ENCODE data around the gene HES4. TPM values are rescaled to one million over a fixed set of nuclear protein-coding genes. Genes with fewer than 3 reads are reported as not detected.
A peak's percentile ranks its signal among the peaks of the same experiment; 100 is the strongest.
"Not testable (repeated sequence)": the region's sequence is repeated elsewhere in the genome, so short reads cannot be mapped to it uniquely, and the experiment has no call there.

Gene HES4
- total and polyA plus RNA-seq, 2 donors (not counting 1 experiment from before 2014, with no cell fraction given), result 0.49 to 2.0 TPM

- no peaks in the 10 kb centered on the region for H4K20me1 ChIP-seq (ENCODE audit: control insufficient read depth, extremely low read depth, insufficient read depth, low read length)
Observed at GRCh38 chr1:1020415-1021009, 20.6 kb upstream of the HES4 start.

GRCh38 chr1:1020000-1020404 lies 20.1 kb upstream of the HES4 start, which contains the start of gene AGRN:
AGRN (plus strand) TSS chr1:1020120; CDS start chr1:1020173, 53 bp downstream.
- Histone ChIP-seq H3K27ac (ENCODE audit: insufficient read depth, low read length) (no peak within 1 kb of the TSS), H2AFZ (ENCODE audit: low read length) (peak within 1 kb of the TSS; percentile 53), H3K4me3 (replicated peaks in 1 of 4; ENCODE audit: control extremely low read depth in 1 of 4, insufficient read depth in 1 of 4, low read depth in 3 of 4, low read length in 4 of 4) (peak within 1 kb of the TSS; percentile 28 to 61 (median 54)), H3K27me3 (ENCODE audit: control insufficient read depth, insufficient read depth, low read length) (no peaks in the 10 kb centered on the region), H4K20me1 (ENCODE audit: control insufficient read depth, extremely low read depth, insufficient read depth, low read length) (no peaks in the 10 kb centered on the region), H3K79me2 (ENCODE audit: control insufficient read depth, insufficient read depth, low read length) (no peaks in the 10 kb centered on the region), H3K4me1 (ENCODE audit: control insufficient read depth, extremely low read depth, insufficient read depth, low read length) (peaks cover 5% of the 10 kb centered on the region), H3K4me2 (ENCODE audit: extremely low read depth, insufficient read depth, low read length) (peak within 1 kb of the TSS; percentile 71), H3K9ac (ENCODE audit: insufficient read depth, low read length) (peak within 1 kb of the TSS; percentile 53), H3K9me3 (ENCODE audit: control insufficient read depth, insufficient read depth, low read depth, low read length) (no peaks in the 10 kb centered on the region), H3K36me3 (ENCODE audit: control insufficient read depth, insufficient read depth, low read length) (peaks cover 9% of the 10 kb centered on the region)
- TF ChIP-seq, protein P1, sequence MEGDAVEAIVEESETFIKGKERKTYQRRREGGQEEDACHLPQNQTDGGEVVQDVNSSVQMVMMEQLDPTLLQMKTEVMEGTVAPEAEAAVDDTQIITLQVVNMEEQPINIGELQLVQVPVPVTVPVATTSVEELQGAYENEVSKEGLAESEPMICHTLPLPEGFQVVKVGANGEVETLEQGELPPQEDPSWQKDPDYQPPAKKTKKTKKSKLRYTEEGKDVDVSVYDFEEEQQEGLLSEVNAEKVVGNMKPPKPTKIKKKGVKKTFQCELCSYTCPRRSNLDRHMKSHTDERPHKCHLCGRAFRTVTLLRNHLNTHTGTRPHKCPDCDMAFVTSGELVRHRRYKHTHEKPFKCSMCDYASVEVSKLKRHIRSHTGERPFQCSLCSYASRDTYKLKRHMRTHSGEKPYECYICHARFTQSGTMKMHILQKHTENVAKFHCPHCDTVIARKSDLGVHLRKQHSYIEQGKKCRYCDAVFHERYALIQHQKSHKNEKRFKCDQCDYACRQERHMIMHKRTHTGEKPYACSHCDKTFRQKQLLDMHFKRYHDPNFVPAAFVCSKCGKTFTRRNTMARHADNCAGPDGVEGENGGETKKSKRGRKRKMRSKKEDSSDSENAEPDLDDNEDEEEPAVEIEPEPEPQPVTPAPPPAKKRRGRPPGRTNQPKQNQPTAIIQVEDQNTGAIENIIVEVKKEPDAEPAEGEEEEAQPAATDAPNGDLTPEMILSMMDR (conservative IDR thresholded peaks at IDR 0.05 in 1 of 2, IDR thresholded peaks at IDR 0.05 in 1 of 2; ENCODE audit: low read depth in 1 of 2, low read length in 2 of 2), result no peak
- TF ChIP-seq EZH2 (IDR thresholded peaks at IDR 0.05; ENCODE audit: low read length, missing control alignments), result no peak
- DNase-seq (ENCODE audit: low read depth in 2 of 2), result no peak

More at GRCh38 chr1:1020415-1021009, 20.6 kb upstream of the HES4 start:
- Histone ChIP-seq H3K27ac (ENCODE audit: insufficient read depth, low read length) (no peak overlapping the region), H3K9ac (ENCODE audit: insufficient read depth, low read length) (peak overlapping the region; percentile 52), H3K9me3 (ENCODE audit: control insufficient read depth, insufficient read depth, low read depth, low read length) (no peaks in the 10 kb centered on the region), H3K36me3 (ENCODE audit: control insufficient read depth, insufficient read depth, low read length) (peaks cover 9% of the 10 kb centered on the region), H3K4me3 (replicated peaks in 1 of 4; ENCODE audit: control extremely low read depth in 1 of 4, insufficient read depth in 1 of 4, low read depth in 3 of 4, low read length in 4 of 4) (peak overlapping the region; percentile 13 to 61 (median 54)), H3K4me2 (ENCODE audit: extremely low read depth, insufficient read depth, low read length) (peak overlapping the region; percentile 40), H3K27me3 (ENCODE audit: control insufficient read depth, insufficient read depth, low read length) (no peaks in the 10 kb centered on the region), H2AFZ (ENCODE audit: low read length) (no peak overlapping the region), H3K4me1 (ENCODE audit: control insufficient read depth, extremely low read depth, insufficient read depth, low read length) (peaks cover 5% of the 10 kb centered on the region), H3K79me2 (ENCODE audit: control insufficient read depth, insufficient read depth, low read length) (no peaks in the 10 kb centered on the region)
- no peak for TF ChIP-seq EZH2 (IDR thresholded peaks at IDR 0.05; ENCODE audit: low read length, missing control alignments)
- TF ChIP-seq, protein P1 (conservative IDR thresholded peaks at IDR 0.05 in 1 of 2, IDR thresholded peaks at IDR 0.05 in 1 of 2; ENCODE audit: low read depth in 1 of 2, low read length in 2 of 2), result no peak
- peak in 1 of 2 donors; percentile 40 for DNase-seq (ENCODE audit: low read depth in 2 of 2)

DNA sequence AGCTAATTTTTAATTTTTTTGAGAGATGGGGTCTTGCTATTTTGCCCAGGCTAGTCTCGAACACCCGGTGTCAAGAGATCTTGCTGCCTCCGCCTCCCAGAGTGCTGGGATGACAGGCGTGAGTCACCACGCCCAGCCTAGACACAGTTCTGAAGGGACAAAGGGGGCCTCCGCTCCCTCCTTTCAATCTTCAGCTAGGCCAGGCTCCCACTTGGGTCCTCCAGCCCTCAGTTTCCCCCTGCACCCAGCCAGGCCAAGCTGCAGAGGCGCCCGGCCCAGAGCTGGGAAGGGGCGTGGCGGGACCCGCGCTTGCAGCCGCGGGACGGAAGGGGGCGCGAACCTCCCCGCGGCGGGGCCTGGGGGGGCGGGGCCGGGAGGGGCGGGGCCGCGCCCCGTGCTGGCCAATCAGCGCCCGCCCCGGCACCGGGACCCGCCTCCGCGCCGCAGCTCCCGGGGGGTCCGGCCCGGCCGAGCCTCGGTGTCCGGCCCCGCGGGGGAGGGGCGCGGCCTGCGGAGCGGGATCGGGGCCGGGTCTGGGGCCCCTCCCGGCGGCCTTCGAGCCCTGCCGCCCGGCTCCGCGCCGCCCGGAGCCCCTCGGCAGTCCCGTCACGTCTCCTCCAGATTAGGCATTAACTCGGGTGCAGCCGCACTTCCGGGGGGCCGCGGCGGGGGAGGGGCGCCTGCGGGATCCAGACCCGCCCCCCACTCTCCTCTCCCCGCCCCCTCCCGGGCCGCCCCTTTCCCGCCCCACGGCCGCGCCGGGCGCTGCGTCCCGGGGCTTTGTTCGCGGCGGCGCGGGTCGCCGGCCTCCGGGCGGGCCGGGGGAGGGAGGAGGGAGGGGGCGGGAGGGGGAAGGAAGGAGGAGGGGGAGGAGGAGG lies 19.5 kb upstream of the HES4 start:
- H3K4me3 ChIP-seq (replicated peaks in 1 of 4; ENCODE audit: control extremely low read depth in 1 of 4, insufficient read depth in 1 of 4, low read depth in 3 of 4, low read length in 4 of 4), result peak overlapping the region in 3 of 4 experiments; percentile 17 to 49 (median 28)
- H4K20me1 ChIP-seq (ENCODE audit: control insufficient read depth, extremely low read depth, insufficient read depth, low read length), result no peaks in the 10 kb centered on the region
- peak overlapping the region; percentile 53 for H2AFZ ChIP-seq (ENCODE audit: low read length)
- peak overlapping the region; percentile 53 for H3K9ac ChIP-seq (ENCODE audit: insufficient read depth, low read length)
- TF ChIP-seq, protein P1 (conservative IDR thresholded peaks at IDR 0.05 in 1 of 2, IDR thresholded peaks at IDR 0.05 in 1 of 2; ENCODE audit: low read depth in 1 of 2, low read length in 2 of 2), result peak in 1 of 2 donors; percentile 27
- TF ChIP-seq EZH2 (IDR thresholded peaks at IDR 0.05; ENCODE audit: low read length, missing control alignments), result no peak
- H3K4me2 ChIP-seq (ENCODE audit: extremely low read depth, insufficient read depth, low read length), result peak overlapping the region; percentile 71
- no peaks in the 10 kb centered on the region for H3K79me2 ChIP-seq (ENCODE audit: control insufficient read depth, insufficient read depth, low read length)
- H3K27me3 ChIP-seq (ENCODE audit: control insufficient read depth, insufficient read depth, low read length), result no peaks in the 10 kb centered on the region
- peak; percentile 73 to 81 for DNase-seq (ENCODE audit: low read depth in 2 of 2)
- H3K9me3 ChIP-seq (ENCODE audit: control insufficient read depth, insufficient read depth, low read depth, low read length), result no peaks in the 10 kb centered on the region
- H3K27ac ChIP-seq (ENCODE audit: insufficient read depth, low read length), result no peak overlapping the region
- peaks cover 9% of the 10 kb centered on the region for H3K36me3 ChIP-seq (ENCODE audit: control insufficient read depth, insufficient read depth, low read length)
- peaks cover 5% of the 10 kb centered on the region for H3K4me1 ChIP-seq (ENCODE audit: control insufficient read depth, extremely low read depth, insufficient read depth, low read length)

DNA sequence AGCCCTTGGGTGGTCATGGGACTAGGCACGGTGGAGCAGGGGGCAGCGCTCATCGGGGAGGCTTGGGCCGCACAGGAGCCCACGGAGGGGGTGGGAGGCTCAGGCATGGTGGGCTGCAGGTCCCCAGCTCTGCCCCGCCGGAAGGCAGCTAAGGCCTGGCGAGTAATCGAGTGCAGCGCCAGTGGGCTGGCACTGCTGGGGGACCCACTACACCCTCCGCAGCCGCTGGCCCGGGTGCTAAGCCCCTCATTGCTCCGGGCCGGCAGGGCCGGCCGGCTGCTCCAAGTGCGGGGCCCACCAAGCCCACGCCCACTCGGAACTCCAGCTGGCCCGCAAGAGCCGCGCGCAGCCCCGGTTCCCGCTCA lies 18.4 kb upstream of the HES4 start:
- not testable (repeated sequence) for H3K27me3 ChIP-seq (ENCODE audit: control insufficient read depth, insufficient read depth, low read length); H3K9ac ChIP-seq (ENCODE audit: insufficient read depth, low read length); DNase-seq (ENCODE audit: low read depth in 2 of 2); H2AFZ ChIP-seq (ENCODE audit: low read length); H3K27ac ChIP-seq (ENCODE audit: insufficient read depth, low read length); H4K20me1 ChIP-seq (ENCODE audit: control insufficient read depth, extremely low read depth, insufficient read depth, low read length); H3K4me3 ChIP-seq (replicated peaks in 1 of 4; ENCODE audit: control extremely low read depth in 1 of 4, insufficient read depth in 1 of 4, low read depth in 3 of 4, low read length in 4 of 4); H3K4me1 ChIP-seq (ENCODE audit: control insufficient read depth, extremely low read depth, insufficient read depth, low read length); H3K9me3 ChIP-seq (ENCODE audit: control insufficient read depth, insufficient read depth, low read depth, low read length); H3K36me3 ChIP-seq (ENCODE audit: control insufficient read depth, insufficient read depth, low read length); H3K79me2 ChIP-seq (ENCODE audit: control insufficient read depth, insufficient read depth, low read length); H3K4me2 ChIP-seq (ENCODE audit: extremely low read depth, insufficient read depth, low read length)

All from fibroblast of lung (primary cell).